NCI-H226 (cell line): Measurements from ENCODE around the gene C1orf56.

Source experiments
- DNase-seq: peaks from one replicate; pipeline ENCODE4 v3.0.0-alpha.2; 2015

C1orf56 gene, protein sequence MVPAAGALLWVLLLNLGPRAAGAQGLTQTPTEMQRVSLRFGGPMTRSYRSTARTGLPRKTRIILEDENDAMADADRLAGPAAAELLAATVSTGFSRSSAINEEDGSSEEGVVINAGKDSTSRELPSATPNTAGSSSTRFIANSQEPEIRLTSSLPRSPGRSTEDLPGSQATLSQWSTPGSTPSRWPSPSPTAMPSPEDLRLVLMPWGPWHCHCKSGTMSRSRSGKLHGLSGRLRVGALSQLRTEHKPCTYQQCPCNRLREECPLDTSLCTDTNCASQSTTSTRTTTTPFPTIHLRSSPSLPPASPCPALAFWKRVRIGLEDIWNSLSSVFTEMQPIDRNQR

DNA sequence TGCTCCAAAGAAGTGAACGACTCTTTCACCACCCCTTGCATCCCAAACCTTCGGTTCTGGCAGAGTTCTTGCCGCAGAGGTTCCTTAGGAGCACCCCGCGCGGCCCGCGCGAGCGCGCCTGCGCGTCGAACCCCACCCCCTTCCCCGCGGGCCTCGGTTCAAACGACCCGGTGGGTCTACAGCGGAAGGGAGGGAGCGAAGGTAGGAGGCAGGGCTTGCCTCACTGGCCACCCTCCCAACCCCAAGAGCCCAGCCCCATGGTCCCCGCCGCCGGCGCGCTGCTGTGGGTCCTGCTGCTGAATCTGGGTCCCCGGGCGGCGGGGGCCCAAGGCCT is at the start of gene C1orf56:
Gene C1orf56, plus strand, starts transcription at position 161 of the 334 bp plus-strand sequence. Its CDS starts 97 bp downstream, at position 258.
- peak; percentile 63 for DNase-seq

DNA sequence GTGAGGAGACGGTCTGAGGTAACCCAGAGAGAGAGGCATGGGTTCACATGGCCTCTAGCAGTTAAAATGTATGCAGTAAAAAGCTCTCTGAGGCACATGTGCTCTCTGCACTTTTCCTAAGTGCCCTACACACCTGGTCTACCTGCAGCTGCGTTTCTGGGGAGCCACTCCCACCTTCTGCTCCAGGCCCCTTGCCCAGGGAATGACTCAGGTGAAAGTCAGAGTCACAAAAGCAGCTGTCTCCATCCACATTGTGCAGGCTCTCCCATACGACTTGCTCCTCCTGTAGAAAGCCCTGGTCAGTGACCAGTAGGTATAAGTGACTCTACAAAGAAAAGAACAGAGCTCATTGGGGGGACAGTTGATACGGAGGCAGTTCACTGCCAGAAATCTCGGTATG is 49.6 kb upstream of the C1orf56 start:
- no peak for DNase-seq

DNA sequence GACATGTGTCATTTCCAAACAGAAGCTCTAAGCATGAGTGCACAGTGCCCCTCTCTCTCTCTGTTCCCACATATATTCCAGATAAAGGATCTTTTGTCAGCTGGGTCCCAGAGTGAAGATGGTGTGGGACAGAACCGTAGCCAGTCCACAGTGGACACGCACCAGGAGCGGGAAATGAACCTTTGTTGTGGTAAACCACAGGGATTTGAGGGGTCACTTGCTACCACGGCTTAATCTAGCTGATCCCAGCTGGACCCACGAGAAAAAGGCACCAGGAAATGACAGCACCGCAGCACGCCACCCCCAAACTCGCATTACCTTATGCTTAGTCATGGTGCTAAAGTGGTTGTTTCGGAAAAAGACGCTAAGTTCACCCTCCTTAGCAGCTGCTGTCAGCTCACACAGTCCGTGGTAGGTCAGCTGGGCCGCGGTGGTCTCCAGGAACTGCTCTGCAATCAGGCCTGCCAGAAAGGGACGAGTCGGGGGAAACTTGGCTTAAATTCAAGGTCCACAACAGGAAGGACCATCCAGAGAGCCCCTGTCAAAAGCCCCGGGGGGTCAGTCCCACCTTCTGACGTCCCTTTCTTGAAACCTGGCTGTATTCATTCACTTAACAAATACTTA is 48.4 kb upstream of the C1orf56 start:
- DNase-seq, result peak; percentile 26

DNA sequence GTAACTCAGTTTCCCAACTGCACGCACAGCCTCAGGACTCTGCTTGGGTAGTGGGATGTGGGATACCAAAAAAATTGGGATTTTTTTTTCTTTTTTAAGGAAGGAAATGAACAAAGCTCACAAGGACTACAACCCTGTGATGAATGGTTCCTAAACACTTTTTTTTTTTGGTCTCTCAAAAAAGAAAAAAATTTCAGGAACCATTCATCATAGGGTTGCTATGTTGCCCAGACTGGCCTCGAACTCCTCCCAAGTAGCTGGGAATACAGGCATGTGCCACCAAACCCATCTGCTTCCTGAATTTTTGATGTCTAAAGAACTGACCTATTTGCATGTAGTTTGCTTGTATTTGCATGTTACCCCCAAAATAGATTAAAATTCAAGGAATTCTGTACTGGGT is 47.6 kb upstream of the C1orf56 start:
- DNase-seq, result no peak

DNA sequence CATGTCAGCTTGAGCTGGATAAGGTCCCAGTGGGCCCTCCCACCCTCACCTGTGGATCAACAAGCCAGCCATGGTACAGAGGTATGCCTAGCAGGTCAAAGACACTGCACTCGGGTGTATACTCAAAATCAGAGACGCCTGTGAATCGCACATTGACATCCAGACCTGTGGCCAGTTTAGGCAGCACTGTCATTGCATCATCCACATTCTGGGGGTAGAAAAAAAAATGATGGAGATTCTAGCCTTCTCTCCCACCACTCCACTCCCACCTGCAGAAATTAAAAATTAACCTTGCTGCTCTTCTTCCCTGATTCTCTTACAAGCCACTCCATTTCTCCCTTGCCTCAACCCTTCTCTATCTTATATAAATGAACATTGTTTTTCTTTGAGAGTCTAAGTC is 47.1 kb upstream of the C1orf56 start:
- no peak for DNase-seq

DNA sequence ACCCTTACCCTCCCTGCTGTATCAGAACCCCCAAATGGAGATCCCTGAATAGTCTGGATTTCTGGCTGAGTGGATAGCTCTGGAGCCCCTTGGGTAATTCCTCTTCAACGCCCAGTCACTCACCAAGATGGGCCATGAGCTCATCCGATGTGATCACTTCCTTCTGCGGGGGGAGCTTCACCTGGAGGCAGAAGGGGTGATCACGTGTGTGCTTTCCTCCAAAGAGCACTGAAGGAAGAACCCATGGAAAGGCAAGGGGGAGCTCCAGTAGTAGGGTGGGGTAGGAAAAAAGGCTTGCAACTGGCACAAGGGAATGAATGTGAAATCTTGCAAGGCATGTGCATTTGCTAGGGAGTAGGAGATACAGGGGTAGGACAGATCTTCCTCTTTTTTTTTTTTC is 45.9 kb upstream of the C1orf56 start:
- no peak for DNase-seq

DNA sequence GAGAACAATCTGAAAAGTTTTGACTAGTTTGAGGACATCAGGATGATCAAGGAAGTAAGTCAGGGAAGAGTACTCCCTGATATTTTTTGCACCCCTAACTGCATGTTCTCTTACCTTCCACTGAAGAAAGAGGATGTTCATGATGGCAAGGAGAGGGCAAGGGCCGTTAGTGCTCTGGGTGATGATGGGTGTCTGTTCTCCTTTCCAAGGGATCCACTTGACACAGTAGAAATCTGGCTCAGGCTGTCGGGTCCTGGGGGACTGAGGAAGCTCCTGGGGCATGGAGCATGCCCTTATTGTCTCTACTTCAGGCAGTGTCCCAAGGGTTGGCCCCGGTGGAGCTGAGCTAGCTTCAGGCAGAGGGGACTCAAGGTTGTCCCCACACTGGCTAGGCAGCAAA is 45.5 kb upstream of the C1orf56 start:
- no peak for DNase-seq

DNA sequence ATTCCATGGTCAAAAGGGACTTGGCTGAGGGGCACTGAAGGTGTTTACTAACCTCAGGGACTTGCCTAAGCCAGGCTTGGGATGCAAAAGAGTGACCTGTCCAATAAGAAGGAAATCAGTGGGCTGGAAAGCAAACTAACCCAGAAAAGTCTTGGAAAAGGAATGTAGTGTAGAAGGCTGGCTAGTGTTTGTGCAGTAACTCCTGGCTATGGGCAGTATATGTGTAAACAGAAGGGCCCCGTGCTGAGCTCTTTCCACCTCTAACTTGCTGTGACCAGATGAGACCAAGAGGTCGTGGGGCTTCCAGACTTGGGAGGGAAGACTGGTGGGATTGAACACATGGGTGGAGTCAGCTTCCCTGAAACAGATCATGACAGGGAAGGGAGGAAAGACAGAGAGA is 44.9 kb upstream of the C1orf56 start:
- DNase-seq, result no peak

DNA sequence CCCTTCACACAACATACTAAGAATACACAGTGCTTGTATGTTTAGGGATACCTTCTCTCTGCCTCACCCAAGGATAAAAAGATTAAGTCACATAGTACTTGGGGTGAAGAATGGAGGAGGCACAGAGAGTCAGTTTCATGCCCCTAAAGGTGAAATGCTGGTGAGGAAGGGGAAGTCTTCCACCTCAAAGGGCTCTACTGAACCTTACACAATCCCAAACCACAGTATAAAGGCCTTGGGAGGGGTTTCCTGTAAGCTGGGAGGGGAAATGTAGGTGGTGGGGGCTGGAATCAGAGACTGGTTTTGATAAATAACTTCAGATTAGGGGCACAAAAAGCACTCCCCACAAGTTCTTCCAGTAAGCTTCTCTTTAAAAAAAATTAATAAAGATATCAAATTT is 44.4 kb upstream of the C1orf56 start:
- DNase-seq, result no peak

DNA sequence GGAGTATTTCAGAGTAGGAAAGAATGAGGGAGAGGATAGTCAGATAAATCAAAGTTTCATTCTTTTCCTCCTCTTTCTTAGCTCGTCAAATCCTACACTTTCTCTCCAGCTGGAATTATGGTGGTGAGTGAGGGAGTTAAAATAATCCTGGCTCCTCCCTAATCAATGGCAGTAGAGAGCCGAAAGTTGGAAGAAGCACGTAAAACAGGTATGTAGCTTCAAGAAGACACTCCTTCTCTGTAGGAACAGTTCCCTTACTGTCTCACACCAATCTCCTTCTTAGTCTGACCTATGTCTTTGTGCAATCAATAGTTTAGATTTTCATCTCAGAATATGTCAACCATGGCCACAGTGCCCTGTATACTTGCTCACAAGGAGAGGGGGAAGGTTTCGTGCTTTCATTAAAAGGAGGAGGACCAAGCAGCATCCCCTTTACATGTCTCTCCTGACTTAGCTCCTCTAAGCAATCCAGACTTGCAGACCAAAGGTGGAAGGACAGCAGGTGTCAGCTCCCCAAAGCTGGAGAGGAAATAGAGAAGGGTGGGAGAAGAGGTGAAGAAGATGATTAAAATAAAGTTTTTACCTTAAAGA is 41.7 kb upstream of the C1orf56 start:
- no peak for DNase-seq

DNA sequence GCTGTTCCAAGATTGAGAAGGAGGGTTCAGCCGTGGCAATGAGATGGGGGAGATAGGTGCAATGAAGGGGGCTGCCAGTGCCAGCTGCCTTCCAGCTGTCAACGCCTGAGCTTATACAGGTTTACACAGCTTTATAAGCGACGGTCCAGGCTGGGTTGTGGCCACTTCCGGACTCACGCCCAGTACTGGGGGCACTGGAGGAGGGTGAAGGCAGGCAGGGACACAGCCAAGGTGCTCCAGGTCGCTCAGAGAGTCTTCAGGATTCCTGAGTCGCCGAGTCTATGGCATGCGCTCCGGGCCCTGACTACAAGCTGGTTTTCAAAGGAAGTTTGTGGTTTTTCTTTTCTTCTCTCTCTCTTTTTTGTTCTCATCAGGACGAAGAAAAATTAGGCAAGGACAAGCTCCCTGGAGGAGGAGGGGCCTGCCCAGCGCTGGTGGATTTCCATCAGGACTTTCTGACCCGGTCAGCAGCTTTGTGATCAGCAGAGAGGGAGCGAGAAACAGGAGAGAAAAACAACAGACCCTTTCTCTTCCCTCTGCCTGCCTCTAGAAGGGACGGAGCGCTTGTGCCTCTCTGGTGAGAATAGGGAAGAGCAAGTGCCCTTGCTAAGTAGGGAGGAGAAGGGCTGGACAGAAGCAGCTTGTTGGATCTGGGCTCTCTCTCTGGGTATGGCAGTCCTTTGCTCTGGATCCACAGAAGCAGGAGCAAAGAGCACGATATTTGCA is 41.1 kb upstream of the C1orf56 start, which contains the start of gene MINDY1:
Gene MINDY1, minus strand, starts transcription at position 576 of the 726 bp plus-strand sequence. CDS start 4,285 bp downstream, outside the sequence.
- DNase-seq, result peak; percentile 73

DNA sequence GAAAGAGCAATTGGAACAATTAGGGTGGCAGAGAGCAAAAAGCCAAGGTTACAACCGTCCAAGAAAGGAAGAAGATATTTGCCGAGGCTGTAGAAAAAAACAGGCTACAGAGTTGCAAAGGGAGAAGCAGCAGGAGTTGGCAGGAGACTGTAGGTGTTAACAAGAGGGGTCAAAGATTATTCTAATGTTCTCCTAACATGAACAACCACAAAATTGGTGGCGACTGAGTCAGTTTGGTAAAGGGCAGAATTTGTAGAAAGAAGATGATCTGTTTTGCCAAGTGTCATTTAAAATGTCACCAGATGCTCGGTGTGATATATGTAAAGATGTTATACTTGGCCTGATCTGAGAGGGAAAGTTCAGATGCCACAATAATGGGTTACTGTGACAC is 39.7 kb upstream of the C1orf56 start:
- no peak for DNase-seq

DNA sequence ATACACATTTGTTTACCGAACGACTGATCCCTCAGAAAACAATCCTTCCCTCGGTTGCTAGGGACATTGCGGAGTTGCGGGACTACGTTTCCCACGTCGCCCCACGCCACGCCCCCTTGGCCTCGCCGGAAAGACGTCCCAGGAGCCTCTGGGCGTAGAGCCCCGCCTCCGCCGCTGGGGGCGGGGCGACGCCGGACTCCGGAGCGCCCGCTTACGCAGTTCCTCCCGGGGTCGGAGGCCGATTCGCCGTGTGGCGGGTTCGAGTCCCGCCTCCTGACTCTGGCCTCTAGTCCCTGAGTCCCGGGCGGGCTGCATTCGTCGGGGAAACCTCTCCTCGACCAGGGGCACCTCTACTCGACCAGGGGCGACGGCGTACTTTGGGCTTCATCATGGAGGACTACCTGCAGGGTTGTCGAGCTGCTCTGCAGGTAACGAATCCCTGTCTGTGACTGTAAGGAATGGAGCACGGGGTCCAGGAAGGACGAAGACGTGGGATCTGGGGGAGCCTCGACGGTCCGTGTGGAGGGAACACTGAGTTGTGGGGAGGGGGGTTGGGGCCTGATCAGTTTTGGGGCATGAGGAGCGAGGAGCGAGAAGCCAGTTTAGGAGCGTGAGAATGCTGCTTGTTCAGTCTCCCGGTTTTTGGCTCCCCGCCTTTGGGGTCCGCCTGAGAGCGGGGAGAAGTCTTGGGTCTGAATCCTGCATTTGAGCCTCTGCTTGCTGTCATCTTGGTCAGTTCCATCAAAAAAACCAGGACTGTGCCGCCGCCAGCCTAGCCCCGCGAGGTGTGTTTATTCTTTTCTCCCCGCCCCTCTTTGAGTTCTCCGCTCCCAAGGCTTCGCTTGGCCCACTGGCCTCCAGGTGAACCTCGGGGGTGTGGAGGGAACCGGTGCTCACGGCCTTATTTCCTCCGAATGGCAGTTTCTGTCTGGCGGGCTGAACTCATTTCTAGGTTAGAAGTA is 39.0 kb upstream of the C1orf56 start, which contains the start of gene PRUNE1:
Gene PRUNE1, plus strand, starts transcription at position 206 of the 962 bp plus-strand sequence. Its CDS starts 184 bp downstream, at position 390.
- DNase-seq, result peak; percentile 88

DNA sequence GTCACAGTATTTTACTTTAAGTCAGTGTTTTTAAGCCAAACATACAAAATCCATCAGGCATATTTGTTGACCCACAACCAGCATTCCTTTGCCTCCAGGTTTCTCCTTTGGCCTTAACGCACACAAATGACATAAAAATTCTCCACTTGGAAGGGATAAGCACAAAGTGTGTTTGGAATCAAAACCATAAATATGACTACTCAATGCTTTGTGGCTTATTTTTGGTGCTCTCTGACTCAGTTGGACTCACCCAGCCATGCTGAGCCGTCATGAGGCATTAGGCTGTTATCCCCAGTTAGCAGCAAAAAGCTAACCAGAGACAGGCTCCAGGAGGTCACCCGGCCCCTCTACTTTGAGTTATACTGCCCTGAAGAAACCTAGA is 38.4 kb upstream of the C1orf56 start:
- DNase-seq, result no peak

DNA sequence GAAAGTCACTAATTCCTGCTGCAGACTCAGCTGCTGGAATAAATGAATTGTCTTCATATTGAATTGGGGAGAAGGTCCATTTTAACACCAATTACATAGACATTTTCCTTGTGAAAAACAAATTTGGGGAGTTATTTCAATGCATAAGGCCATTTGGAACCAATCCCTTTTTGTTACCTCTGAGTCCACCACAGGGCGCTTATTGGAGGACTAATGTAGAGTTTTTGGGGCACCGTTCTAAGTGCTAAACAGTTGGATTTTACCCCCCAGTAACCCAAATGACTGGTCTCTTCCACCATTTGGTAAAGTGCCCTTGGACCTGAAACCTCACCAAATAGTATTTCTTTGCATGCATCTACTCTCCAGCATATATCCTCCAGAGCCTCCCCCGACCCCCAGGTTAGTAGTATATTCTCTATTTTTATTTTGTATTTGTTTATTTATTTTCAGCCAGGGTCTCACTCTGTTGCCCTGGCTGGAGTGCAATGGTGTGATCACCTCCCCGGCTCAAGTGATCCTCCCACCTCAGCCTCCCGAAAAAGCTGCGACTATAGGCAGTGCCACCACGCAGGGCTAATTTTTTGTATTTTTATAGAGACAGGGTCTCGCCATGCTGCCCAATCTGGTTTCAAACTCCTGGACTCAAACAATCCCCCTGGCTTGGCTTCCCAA is 37.7 kb upstream of the C1orf56 start:
- DNase-seq, result no peak

DNA sequence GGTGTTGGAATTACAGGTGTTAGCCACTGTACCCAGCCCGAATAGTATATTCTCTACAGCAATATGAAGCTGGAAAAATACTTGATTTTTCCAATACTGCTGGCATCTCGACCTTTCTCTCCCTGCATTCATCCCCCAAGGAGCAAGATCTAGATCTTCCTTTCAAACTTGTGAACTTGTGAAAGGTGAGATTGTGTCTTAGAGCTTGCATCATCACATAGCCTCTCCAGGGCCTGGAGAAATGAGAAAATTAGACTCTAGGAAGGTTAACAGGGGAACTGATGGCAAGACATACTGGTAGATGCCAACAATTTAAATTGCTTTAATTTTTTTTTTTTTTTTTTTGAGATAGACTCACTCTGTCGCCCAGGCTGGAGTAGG is 37.2 kb upstream of the C1orf56 start:
- no peak for DNase-seq

DNA sequence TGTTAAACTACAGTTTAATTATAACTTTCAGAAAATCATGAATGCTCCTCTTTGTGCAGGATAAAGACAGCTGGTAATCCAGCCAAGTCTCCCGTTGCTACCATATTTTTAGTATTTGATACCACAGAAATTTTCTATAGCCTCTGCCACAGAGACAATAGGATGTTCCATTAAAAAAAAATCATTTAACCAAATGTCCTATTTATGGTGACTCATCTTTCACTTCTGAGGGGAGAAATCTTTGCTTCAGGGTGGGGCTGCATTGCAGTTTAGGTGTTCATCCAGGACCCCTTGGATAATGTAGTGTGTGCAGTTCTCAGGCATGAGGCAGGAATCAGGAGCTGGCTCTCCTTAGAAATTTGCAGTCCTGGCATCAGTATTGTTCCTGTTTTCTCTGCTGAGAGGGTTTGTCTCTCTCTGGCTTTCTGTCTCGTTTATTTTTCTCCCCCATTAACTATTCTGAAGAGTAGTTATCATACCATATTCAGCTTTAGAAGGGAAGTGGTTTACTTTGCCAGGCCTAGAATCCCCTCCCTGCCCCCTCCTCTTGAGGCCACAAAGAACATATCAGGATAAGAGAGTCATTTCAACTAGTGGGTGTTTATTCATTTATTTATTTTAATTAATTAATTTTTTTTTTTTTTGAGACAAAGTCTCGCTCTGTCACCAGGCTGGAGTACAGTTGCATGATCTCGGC is 36.2 kb upstream of the C1orf56 start:
- DNase-seq, result no peak

DNA sequence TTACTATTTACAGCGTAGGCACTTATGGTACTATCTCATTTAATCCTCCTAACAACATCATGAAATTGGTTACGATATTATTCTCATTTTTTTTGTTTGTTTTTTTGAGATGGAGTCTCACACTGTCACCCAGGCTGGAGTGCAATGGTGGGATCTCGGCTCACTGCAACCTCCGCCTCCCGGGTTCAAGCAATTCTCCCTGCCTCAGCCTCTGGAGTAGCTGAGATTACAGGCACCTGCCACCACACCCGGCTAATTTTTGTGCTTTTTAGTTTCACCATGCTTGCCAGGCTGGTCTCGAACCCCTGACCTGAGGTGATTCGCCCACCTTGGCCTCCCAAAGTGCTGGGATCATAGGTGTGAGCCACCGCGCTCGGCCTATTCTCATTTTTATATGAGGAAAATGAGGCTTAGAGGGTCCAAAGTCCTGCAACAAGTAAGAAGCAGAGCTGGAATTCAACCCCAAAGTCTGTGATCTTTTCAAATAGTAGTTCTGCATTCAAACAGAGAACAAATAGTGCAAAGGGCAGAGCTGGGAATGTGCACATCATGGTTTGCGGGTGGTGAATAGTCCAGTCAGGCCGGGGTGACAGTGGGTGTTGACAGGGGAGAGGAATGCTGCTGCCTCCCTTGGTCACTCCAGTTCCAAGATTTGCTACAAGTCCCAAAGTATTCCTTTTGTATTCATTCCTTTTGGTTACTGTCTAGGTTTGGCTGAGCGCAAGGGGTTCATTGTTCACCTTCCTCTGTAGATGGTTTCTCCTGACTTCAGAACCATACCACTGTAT is 34.7 kb upstream of the C1orf56 start:
- no peak for DNase-seq

DNA sequence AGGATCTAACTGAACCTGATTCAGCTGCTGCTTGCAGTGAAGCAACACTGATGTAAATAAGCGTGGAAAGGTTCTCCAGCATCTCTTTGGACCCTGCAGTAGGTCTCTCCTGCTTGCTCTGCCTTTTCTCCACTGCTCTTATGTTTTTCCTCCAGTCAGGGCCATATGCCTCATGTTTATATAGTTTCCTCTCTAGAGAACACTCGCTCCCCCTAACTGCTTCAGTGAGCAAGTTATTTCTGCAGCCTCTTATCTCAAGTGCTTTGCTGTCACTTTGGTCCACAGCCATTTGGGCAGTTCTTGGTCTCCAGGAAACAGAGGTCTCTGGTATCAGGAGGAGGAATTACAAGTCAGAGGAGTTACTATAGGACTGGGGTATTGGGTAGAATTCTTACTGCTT is 34.0 kb upstream of the C1orf56 start:
- no peak for DNase-seq

DNA sequence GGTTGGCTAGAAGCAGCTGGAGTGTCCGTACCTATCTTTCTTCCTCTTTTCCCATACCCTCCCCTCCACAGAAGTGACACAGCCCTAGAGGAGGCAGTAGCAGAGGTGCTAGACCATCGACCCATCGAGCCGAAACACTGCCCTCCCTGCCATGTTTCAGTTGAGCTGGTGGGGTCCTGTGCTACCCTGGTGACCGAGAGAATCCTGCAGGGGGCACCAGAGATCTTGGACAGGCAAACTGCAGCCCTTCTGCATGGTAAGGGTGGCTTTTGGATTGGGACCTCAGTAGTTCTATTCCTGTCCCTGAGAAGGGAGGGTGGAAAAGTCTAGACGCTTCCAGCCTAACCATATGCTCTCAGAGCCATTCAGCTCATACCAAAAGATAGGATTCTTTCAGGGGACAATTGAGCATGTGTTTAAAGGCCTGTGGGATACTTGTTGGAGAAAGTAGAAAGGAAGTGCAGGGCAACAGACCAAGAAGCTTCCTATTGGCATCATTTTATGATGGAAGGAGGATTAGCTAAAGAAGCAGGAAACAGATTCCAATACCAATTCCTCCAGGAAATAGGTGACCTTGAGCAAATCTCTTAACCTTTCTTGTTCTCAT is 22.9 kb upstream of the C1orf56 start:
- peak; percentile 21 for DNase-seq
